SKM-1 (cell line): ENCODE measurements around the gene MATN4.

Experiments
- DNase-seq: peaks from one replicate; lab custom pipeline; 2025; ENCODE audit not compliant: unreplicated experiment; lab: John Stamatoyannopoulos, UW

MATN4 gene

GRCh38 chr20:45340951-45341350 is 32.9 kb upstream of the MATN4 start:
- DNase-seq: no peak

- no peak for DNase-seq
Observed at GRCh38 chr20:45340236-45340847, 32.2 kb upstream of the MATN4 start.

- no peak for DNase-seq
Observed at GRCh38 chr20:45339799-45340198, 31.7 kb upstream of the MATN4 start.

GRCh38 chr20:45339084-45339483 is 31.0 kb upstream of the MATN4 start:
- DNase-seq: no peak

GRCh38 chr20:45338121-45339030 is 30.3 kb upstream of the MATN4 start:
- DNase-seq: no peak

GRCh38 chr20:45337367-45338120 is 29.4 kb upstream of the MATN4 start:
- DNase-seq: no peak

GRCh38 chr20:45336530-45337366 is 28.6 kb upstream of the MATN4 start:
- DNase-seq: no peak

GRCh38 chr20:45330476-45330875 is 22.4 kb upstream of the MATN4 start:
- DNase-seq: no peak

GRCh38 chr20:45329497-45330319 is 21.6 kb upstream of the MATN4 start:
- DNase-seq: no peak

GRCh38 chr20:45328451-45328850 is 20.4 kb upstream of the MATN4 start:
- DNase-seq: no peak

- DNase-seq: no peak
Observed at GRCh38 chr20:45325371-45325770, 17.3 kb upstream of the MATN4 start.

GRCh38 chr20:45323731-45324130 is 15.6 kb upstream of the MATN4 start:
- DNase-seq: no peak

GRCh38 chr20:45322952-45323383 is 14.9 kb upstream of the MATN4 start:
- DNase-seq: no peak

- DNase-seq: peak; percentile 74
Observed at GRCh38 chr20:45320948-45321595, 13.0 kb upstream of the MATN4 start.

GRCh38 chr20:45318948-45319347 is 10.8 kb upstream of the MATN4 start:
- no peak for DNase-seq

GRCh38 chr20:45318386-45318939 is 10.4 kb upstream of the MATN4 start:
- DNase-seq: no peak

- no peak for DNase-seq
Observed at GRCh38 chr20:45317826-45318225, 9.7 kb upstream of the MATN4 start.

GRCh38 chr20:45316150-45317080 is 8.3 kb upstream of the MATN4 start:
- no peak for DNase-seq
